NCI-H524 (cell line): ENCODE results near the gene MRAS.

Experiments
- DNase-seq, 2 experiments: peaks; one replicate each; lab custom pipeline; 2025; lab: John Stamatoyannopoulos, UW

MRAS gene

DNA sequence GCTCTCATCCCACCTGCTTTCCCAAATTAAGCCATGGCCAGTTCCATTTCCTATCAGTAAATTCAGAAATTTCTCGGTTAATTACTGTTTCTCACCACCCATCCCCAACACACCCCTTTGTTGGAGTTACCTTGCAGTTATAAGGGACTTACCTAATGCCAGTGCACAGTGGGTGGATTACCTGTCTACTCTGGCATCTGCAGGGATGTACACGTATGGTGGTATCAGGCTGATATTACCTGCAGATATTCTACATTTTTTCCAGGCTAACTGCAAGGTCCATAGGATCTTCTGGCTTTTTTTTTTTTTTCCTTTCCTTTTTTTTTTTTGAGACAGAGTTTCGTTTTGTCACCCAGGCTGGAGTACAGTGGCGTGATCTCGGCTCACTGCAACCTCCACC, 7.9 kb upstream of the MRAS start:
- DNase-seq: no peak

DNA sequence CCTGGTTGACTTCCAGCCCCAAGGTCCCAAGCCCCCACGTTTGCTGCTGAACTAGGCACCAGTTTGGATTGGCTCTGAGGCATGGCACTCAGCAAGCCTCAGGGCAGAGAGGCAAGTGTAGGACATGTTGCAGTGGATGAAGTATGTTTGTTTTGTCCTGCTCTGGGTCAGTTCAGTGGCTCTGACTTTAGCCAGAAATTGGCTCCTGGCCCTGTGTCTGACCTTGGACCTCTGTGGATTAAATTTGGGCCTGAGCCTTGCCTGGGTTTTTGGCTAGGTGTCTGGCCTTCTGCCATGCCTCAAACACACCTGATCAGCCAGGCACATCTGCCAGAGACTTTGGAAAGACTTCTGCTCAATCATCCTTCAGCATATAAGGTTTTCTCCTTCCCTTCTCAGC, 3.6 kb upstream of the MRAS start:
- no peak for DNase-seq

DNA sequence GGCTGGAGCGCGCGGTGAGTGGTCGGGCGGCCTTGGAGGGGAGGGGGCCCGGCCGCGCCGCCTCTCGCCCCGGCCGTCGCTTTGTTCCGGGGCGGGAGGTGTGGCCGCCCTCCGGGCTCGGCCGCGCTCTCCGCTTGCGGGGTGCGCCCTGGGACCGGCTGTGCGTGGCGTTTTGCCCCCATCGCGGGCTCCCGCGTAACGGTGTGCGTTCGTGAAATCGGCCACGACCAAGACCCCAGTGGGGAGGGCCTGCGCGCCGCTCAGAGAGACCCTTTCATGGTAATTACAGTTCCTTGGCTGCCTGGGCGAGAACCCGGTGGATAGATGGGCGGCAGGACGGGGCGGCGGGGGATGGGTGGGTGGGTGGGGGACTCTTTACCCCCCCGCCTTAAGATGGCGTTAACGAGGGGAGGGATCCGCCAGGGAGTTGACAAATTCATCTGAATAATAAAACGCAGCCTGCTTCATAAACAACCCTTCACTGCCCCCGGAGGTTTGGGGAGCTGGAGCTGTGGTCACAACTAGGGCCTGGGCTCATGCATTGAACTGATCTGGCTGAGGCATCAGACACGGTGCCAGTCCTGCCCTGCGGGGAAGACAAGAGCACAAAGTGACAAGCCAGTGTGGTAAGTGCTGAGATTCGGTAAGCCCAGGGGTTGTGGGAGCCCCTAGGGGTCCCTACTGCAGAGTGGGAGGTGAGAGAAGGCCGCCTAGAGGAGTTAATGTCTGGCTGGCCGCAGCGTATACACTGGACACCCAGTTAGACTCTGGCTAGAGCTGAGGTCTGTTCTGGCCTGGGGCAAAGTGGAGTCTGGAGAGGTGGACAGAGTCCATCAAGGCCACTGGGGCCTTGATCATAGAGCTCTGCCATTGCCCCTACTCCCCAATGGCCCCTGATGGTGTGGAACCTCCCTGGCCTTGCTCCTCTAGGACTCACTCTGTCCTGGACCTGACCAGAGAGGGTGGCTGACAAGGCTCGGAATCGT, 668 bp downstream of the MRAS start:
- DNase-seq: peak; percentile 11 to 35

DNA sequence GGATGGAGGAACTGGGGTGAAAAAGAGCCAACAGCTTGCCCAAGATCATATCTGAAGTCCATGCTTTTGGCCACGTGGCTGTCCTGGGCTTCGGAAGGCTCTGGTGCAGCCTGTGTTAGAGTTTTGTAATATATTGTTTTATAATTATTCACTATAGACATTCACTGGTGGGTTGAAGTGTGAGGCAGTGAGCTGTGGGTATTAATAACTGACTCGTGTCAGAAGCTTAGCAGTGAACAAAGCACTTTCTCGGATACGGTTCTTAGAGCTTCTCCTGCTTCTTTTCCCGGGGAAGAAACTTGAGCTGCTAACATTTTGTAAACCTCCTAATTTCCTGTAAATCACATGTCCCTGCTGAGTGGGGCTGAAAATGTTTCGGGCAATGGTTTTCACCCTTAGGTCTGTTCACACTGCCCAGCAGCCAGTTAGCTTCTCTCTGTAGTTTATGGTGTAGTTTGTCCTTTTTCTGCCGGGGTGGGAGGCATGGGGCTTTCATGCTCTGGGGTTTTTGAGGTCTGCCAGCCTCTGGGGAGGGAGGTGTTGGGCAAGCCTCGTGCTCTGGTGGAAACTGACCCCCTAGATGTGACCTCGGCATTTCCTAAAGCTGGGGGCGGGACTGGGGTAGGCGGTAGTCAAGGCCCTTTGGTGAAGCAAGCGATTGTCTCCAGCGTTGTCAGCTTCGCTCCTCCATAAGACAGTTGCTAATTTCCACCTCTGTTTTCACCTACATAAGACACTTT, 1.7 kb downstream of the MRAS start:
- DNase-seq: no peak

DNA sequence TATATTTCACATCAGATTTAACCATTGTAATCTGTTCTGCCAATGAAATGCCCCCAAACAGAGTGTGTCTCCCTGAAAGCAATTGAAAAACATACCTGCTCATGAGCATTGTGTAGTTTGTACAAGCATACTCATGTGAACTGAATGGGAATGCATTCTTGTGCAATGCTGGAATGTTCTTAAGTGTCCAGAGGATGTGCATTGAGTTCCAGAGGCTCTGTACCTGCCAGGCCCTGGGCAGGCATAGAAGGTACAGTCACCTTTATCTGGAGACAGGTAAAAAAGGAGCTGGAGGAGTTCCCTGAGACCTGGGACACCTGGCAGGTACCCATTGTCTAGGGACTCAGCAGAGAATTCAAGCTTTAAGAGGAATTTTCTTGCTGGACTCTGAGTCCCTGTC, 2.8 kb downstream of the MRAS start:
- DNase-seq: no peak

DNA sequence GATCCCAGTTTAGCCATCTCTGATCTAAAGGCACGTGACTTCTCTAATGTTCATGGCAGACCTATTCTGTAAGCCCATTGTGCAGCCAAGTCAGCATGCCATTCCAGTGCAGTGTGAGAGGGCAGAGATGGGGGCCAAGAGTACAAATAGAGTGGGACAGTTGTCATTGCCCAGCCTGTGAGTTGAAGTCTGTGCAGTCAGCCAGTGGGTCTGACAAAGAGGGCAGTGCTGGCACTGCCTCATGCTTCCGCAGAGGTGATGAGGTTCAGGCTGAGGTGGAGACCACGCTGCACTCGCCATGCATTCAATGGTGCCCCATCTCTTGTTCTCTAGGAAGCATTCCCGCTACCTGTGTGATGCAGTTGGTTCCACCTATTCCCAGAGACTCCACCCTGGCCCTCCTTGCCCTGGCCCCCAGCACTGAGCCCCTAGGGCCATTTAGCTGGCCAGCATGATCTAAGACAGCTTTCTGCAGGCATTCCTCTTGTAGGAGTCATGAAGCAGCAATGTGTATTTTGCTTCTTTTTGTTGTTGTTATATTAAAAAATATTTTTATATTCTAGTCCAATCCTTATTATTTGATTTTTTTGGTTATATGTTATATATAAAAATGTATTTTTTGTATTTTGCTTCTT, 3.7 kb downstream of the MRAS start:
- no peak for DNase-seq

DNA sequence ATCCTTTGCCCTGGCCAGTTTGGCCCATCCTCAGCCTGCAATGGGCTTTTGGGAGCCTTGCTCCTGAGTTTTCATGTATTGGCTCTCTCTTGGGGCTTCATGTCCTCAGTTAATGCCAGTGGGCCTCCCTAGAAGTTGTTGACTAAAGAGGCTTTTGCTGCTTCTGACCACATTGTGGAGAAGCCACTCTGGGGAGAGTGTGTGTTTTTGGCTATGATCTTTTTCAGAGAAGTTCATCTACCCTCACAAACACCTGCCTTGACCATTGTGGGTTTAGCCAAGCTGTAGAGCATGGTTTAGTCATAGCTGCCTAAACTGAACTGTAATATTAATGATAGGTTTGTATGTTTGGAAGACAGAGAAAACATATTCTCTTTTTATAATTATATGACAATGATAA, 6.0 kb downstream of the MRAS start:
- DNase-seq: no peak

DNA sequence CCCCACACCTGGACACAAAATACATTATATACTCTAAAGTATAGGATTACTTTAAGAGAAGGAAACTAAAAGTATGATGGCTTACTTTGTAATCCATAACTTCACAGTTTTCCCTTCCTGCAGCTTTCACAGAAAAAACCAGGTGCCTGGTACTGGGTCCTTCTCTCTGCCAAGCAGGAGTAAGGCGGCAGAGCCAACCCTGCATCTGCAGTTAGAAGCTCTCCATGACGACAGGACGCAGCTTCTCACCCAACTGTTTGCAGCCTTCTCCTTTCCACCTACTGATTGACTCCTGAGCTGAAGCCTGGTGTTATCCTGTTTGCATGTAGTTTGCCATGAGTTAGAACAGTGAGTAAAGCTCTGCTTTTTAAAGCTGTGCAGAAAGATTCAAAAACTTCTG, 6.7 kb downstream of the MRAS start:
- no peak for DNase-seq

DNA sequence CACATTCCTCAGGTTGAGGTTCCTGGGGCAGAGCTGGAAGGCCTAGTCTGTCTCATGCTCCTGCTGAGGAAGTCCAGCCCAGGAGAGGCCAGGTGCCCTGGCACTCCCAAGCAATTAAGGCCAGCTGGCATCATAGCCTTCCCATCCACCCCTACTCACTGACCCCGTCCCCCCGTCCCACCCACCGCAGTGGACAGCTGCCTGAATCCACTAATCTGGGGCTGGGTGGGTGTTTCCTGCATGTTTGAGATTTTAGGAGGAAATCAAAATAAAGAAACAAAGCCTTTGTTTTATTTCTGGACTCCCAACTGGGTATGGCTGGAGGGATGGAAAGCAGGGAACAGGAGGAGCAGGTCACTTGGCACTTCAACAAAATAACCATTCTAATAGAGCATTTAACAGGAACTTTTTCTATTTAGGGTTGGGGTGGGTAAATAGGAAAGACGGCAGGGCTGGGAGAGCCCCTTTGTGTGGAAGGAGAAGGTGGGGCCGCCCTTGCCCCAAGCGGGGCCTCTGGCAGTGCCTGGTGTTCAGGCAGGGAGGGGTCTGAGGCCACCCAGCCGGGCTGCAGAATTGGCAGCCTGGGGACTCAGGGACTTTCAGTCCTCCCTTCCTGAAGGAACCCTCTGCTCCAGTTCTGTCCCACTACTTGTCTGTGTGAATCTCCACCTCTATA, 8.5 kb downstream of the MRAS start:
- no peak for DNase-seq

DNA sequence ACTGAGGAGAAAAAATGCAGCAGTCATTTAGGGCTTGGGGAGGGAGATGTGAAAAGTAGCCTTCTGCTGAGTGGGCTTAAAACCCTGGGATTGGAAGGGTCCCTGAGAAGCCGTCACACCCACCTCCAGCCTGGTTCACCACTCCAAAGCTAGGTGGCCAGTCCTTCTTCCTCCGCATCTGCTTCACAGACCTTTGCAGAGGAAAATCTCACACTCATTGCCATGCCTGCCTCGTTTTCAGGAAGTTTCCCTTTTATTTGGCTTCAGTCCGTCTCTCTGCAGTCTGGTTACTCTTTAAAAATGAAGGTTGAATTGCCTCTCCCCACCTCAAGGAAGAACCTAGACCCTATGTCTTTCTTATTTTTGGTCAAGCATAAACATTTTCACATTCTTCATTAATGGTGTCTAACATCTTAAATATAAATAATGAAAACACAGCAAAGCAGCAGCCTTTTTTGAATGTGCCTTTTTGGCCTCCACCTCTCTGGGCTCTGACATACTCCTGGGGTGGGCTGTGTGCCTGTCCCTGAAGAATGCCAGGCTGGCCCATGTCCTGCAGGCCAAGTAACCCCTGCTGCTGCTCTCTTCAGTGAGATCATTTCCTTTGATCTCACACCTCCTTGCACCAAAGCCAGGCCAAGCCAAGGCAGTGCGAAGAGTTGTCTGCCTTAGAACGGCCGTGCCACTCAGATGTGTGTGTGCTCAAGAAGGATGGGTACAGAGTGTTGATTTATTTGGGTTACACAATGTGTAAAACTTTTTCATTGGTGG, 11.0 kb downstream of the MRAS start:
- no peak for DNase-seq

DNA sequence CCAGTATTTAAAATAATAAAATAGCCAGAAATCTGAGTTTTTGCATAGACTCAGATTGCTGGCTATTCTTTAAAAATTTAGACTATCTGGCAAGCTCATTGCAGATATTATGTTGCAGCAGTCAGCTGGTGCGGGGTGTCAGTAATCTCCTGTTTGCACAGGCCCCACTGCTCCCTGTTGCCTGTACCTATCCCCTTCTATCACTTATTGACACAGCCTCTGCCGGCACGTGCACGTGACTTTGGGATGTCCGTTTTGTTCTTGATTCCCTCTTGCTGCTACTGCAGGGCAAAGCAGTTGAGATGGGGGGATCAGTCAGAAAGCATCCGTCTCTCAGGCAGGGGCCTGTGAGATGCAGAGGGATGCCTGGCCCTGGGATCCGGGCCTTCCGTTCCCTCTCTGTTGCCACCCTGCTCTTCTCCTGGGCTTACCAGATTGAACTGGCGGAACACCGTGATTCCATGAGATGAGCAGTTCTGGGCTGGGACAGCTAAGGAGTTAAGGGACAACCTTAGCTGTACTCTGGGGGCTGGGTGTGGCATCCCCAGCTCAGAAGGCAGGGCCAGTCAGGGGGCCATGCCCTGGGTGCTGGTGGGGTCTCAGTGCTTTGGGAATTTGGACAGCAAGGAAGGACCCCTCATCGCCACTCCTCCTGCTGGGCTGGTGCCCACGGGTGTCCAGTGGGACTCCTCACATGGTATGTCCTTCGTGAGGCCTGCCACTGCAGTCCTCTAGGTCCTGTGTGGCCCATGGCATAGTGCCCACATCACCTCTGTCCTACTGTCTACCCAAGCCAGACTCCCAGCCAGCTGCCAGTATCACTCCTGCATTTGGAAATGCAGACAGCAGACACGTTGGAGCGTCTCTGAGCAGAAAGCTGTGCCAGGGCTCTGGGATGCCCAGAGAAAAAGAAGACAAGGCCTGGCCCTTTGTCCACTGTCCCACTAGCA, 11.8 kb downstream of the MRAS start:
- DNase-seq: no peak

DNA sequence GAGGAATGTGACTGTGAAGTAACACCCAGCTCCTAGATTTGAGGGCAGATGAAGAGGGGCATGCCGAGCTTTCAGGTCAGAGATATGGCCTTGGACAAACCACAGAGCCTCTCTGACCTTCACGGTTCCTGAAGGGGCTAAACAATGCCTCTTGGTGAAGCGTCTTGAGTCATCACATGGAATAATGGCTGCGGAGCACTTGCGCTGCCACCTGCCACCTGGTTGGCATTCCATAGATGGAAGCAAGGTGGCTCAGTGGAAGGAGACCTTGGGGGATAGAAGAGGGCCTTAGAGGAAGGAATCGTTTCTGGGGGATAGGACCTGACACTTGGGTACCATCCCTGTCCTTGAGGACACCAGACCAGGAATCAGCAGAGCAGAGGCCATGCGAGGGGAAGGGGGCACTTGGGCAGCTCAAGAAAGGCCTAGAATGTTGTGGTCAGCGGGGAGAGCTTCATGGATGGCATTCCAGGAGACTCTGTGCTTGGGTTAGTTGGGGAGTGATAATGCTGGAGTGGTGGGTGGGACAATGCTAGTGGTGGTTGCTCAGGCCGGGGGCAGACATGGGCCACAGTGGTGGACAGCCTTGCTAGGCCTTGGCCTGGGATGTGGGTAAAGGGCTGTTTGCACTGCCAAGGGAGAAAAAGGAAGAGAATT, 12.6 kb downstream of the MRAS start:
- no peak for DNase-seq

DNA sequence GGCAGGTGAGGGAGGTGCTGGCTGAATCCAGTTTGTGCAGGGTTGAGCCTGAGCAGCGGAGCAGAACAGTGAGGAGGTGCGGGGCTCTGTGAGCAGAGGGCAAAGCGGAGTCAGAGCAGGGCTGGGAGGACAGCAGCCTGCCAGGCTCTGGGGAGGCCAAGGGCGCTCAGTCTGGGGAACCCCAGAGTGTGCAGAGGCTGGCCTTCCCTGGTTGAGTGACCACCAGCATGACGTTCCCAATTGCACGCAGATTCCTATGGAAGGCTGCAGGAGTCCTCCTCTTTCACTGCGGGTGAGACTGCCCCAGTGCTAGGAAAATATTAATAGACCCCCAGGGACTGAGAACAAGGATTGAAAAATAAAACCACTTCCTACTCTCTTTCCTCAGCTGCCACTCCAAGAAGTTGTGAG, 13.2 kb downstream of the MRAS start:
- no peak for DNase-seq

DNA sequence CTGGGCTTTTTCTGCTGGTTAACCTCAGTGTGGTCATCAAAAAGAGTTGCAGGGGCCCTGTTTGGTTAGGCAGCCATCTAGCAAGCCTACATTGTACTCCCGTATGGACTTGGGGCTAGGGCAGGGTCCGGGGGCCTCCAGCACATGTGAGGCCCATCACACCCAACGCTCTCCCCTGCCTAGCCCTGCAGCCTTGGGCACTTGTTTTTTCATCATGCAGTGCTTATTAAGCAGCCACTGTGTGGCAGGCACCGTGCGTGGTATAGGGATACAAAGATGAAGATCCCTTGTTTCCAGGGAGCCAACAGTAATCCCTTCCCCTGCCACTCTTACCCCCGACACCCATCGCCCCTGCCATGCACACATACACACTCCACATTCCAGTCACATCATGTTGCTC, 14.2 kb downstream of the MRAS start:
- DNase-seq: no peak

DNA sequence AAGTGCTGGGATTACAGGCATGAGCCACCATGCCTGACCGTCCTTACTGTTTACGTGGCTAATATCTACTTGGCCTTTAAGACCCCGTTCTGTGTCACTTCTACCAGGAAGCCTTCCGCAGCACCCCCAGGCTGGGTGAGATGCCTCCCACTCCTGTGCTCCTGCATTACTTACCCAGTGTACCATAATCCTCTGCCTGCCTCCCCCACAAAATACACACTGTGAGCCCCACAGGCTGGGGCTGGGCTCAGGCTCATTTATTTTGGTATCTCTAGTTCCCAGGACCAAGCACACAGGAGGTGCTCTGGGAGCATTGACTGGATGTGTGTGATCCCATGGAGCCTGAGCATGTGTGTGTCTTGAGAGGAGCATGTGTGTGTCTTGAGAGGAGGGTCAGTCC, 14.9 kb downstream of the MRAS start:
- no peak for DNase-seq

DNA sequence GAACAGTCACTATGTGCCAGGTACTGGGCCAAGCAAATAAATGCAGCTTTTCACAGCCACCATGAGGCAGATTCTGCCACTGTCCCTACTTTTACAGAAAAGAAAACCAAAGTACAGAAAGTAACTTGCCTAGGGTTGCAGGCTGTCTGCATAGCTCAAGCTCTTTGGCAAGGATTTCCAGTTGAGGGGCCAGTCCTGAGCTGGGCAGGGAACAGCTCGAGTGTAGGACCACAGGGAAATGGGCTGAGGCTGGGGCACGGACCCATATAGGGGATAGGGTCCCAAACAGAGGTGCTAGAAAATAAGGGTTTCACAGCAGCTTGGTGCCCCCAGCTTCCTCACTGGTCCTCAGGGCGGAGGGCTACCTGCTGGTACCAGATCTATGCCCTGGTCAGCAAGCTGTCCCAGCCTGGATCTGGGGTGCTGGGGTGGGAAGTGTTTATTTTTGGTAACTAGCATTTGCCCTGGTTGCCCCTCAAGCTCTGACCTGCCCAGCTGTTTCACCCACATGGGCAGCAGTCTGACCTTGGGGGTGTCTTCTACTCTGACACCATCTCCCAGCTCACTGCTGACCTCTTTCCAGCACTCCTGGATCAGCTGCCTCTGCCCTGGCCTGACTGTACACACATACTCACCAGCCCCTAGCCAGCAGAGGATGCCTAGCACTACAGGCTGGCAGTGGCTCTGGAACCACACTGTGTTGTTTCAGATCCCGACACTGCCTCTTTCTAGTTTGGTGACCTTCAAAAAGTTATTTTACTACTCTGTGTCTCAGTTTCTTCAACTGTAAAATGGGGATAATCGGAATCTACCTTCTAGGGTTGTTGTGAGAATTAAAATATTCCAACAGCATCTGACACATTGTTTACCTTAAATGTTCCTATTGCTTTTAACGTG, 16.2 kb downstream of the MRAS start:
- no peak for DNase-seq

DNA sequence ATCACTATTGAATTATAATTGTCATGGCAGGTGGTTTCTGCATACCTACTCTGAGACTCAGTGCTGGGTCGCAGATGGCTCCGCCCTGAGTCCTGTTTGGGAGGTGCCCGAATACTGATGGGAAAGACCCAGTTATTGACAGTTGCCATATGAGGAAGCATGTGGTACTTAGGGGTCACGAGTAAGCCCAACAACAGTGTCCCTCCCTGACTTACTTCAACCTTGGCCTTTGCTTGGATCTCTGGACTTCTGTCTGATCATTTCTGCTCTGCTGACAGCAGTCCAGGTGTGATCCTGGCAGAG, 16.8 kb downstream of the MRAS start:
- no peak for DNase-seq

DNA sequence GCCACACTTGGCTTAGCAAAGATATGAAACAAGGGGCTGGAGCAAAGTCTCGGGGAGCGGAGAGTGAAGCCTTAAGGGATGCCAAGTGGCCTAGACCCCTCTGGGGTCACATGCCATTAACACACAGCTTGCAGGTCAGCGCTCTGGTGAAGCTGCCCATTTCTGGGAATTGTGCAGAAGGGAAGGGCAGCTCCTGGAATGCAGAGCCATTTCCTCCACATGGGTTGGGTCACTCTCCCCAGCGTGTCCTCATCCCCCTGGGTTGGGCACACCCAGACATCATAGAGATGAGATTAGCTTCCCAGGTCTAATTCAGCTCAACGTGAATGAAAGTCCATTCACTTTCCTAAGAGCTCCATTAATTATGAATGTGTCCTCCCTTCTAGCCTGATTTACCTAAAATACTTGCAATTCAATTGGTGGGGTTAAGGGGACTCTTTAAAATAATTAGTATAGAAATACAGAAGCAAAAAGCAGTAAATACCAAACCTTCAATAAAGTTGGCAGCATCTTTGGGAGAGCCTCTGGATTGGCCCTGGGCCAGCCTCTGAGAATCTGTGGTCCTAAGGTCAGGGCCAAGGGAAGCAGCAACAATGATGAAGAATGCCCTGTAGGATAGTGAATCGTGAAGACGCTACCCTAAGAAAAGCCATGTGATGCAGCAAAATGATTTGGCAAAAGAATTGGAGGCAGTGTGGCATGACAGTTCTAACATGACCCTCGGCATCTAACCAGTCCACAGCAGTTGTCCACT, 17.8 kb downstream of the MRAS start:
- no peak for DNase-seq
